ENCODE measurements around the gene SUZ12. TPM values are rescaled to one million over a fixed set of nuclear protein-coding genes. Genes with fewer than 3 reads are reported as not detected.

SUZ12 gene
- total and polyA plus RNA-seq, 2 of the 4 experiments (the other 2 are of a cell fraction) = 12.2 to 12.3 TPM

- H4K5ac ChIP-seq (ENCODE audit: low read depth, low read length) = no peak overlapping the region
- intact Hi-C loops (cut with micrococcal nuclease) = no loop called here
- H3K23ac ChIP-seq (ENCODE audit: low read depth, low read length) = no peak overlapping the region
- no peak overlapping the region for H2BK5ac ChIP-seq (ENCODE audit: low read depth, low read length, poor library complexity, severe bottlenecking)
- DNase-seq (no peak), ATAC-seq (ENCODE audit: low read depth) (no peak)
- peaks cover 2% of the 10 kb centered on the region; the same call in 1 of the 2 replicates for H3K4me1 ChIP-seq (ENCODE audit: control insufficient read depth, insufficient read depth, low read length)
- no peak overlapping the region for H3K56ac ChIP-seq (ENCODE audit: extremely low read depth, insufficient read depth, low read length)
- H2BK120ac ChIP-seq (ENCODE audit: low read depth, low read length) = no peak overlapping the region
- H4K8ac ChIP-seq (ENCODE audit: low read depth in 2 of 2, low read length in 2 of 2) = no peak overlapping the region
- no peak overlapping the region for H3K18ac ChIP-seq (ENCODE audit: low read depth, low read length)
- H3K36me3 ChIP-seq (ENCODE audit: control insufficient read depth, insufficient read depth, low read length) = peaks cover 8% of the 10 kb centered on the region
- H3K9me1 ChIP-seq (ENCODE audit: insufficient read depth, low read length) = no peaks in the 10 kb centered on the region
- 82% methylated on average over 3 of the region's 16 CpGs; no CpG with 5 or more reads in 1 of the 2 experiments for WGBS, 2 experiments (ENCODE audit: extremely low coverage in 2 of 2, insufficient read length in 1 of 2)
- no peaks in the 10 kb centered on the region for H3K9me3 ChIP-seq (ENCODE audit: control insufficient read depth, insufficient read depth, low read length)
- no peak overlapping the region for H2AFZ ChIP-seq (replicated peaks; ENCODE audit: low read length, poor library complexity)
- no peak overlapping the region for H3K4me3 ChIP-seq (ENCODE audit: insufficient read depth, low read depth, low read length)
- no peak overlapping the region for H3K9ac ChIP-seq (ENCODE audit: low read depth, low read length)
- CTCF ChIA-PET = interaction anchor here (2.7 kb wide), 1 partner anchor 9 kb away, joined by 9 read pairs; no protein-coding TSS in a partner anchor
- no peaks in the 10 kb centered on the region; the same call in 1 of the 2 replicates for H3K27me3 ChIP-seq (ENCODE audit: control insufficient read depth, insufficient read depth, low read length)
- TF ChIP-seq RAD21 (IDR thresholded peaks at IDR 0.05; ENCODE audit: low read length) (no peak), ELK1 (IDR thresholded peaks at IDR 0.05; ENCODE audit: borderline replicate concordance, low read depth, low read length) (no peak), FOS (IDR thresholded peaks at IDR 0.05; ENCODE audit: low read depth, low read length) (no peak), NFE2L2 (IDR thresholded peaks at IDR 0.05; ENCODE audit: low read depth, low read length) (no peak)
- no peak overlapping the region for H2AK9ac ChIP-seq (replicated peaks; ENCODE audit: low read depth, low read length, poor library complexity)
- peaks cover 12% of the 10 kb centered on the region; the same call in 1 of the 2 replicates for H4K20me1 ChIP-seq (ENCODE audit: insufficient read depth, low read length)
- POLR2A ChIA-PET (ENCODE audit: unreplicated experiment) = no interaction called here
- no peak overlapping the region for H2AK5ac ChIP-seq (ENCODE audit: low read depth, low read length)
- no peak overlapping the region for H3K14ac ChIP-seq (replicated peaks; ENCODE audit: low read depth, low read length)
- dilution Hi-C loops (cut with HindIII; ENCODE audit: low sequenced_read_pairs, unreplicated experiment) = no loop called here
- BruUV-seq (replicated peaks) = no TSS peak
- no peak overlapping the region for H3K4me2 ChIP-seq (ENCODE audit: low read depth, low read length)
- H3K79me1 ChIP-seq (ENCODE audit: low read depth in 1 of 2, low read length in 2 of 2) = peaks cover 3 to 18% of the 10 kb centered on the region in 2 experiments; a peak in 3 of 4 replicates
- H3K4ac ChIP-seq (ENCODE audit: low read depth, low read length) = no peak overlapping the region
- H2BK15ac ChIP-seq (ENCODE audit: low read depth, low read length) = no peak overlapping the region
- H4K91ac ChIP-seq (ENCODE audit: insufficient read depth, low read depth, low read length) = no peak overlapping the region
- in situ Hi-C loops (cut with MboI; ENCODE audit: low sequenced_read_pairs) = no loop called here
- no peak overlapping the region for H2BK20ac ChIP-seq (ENCODE audit: low read depth, low read length)
- H3K27ac ChIP-seq (ENCODE audit: insufficient read depth, low read length) = no peak overlapping the region
Observed at GRCh38 chr17:31903401-31903800, 33.4 kb upstream of the SUZ12 start.

Data from IMR-90 (cell line).